Heart right ventricle (tissue), 16 donors: ENCODE measurements around the gene AQP7. TPM values are rescaled to one million over a fixed set of nuclear protein-coding genes. Genes with fewer than 3 reads are reported as not detected.
"Not testable (repeated sequence)": the region's sequence is repeated elsewhere in the genome, so short reads cannot be mapped to it uniquely, and the experiment has no call there.

ENCODE experiments used
- ATAC-seq, 8 donors: fragments of 200-7000 bp; cut with Tn5 transposase; one replicate each; pipeline ENCODE4 v1.9.1; 2020; ENCODE audit warnings: mild to moderate bottlenecking in 8 of 8, moderate library complexity in 8 of 8, moderate number of reproducible peaks in 1 of 8
- DNase-seq, 2 donors: peaks; one replicate each; pipeline ENCODE4 v3.0.0-alpha.2; 2020
- H3K27ac ChIP-seq, 10 donors: fragments of 200-600 bp; sonication (generic) in 2 of 10; one replicate each; pipeline versions ENCODE4 v1.5.0 to v1.8.0; 2020 to 2022; ENCODE audit warnings: mild to moderate bottlenecking in 3 of 10
- H3K27me3 ChIP-seq, 7 donors: fragments of 200-600 bp; one replicate each; pipeline ENCODE4 v1.8.0; 2021 to 2022; ENCODE audit warnings: mild to moderate bottlenecking in 2 of 7
- H3K36me3 ChIP-seq, 9 donors: fragments of 200-600 bp; sonication (generic) in 1 of 9; one replicate each; pipeline versions ENCODE4 v1.5.0 to v1.8.0; 2020 to 2022; ENCODE audit warnings: mild to moderate bottlenecking in 2 of 9
- H3K4me1 ChIP-seq, 9 donors: fragments of 200-600 bp; sonication (generic) in 1 of 9; one replicate each; pipeline versions ENCODE4 v1.5.0 to v1.8.0; 2020 to 2022; ENCODE audit warnings: mild to moderate bottlenecking in 4 of 9
- H3K4me3 ChIP-seq, 10 donors: fragments of 200-600 bp; sonication (generic) in 2 of 10; one replicate each; pipeline versions ENCODE4 v1.5.0 to v1.8.0; 2020 to 2022; ENCODE audit warnings: mild to moderate bottlenecking in 7 of 10, moderate library complexity in 2 of 10
- H3K9me3 ChIP-seq, 11 donors: fragments of 200-600 bp in 10 of 11; sonication (generic) in 2 of 11; one replicate each; pipeline versions ENCODE4 v1.5.0 to v1.8.0; 2013 to 2022; ENCODE audit warnings: mild to moderate bottlenecking in 2 of 11, control low read depth in 1 of 11, moderate library complexity in 1 of 11
- WGBS, 2 donors: extraction: QIAGEN DNeasy Blood & Tissue Kit; methylation state at CpG; one replicate each; pipeline ENCODE4 v1.1.7; 2013; ENCODE audit warnings: inconsistent platforms in 1 of 2; 5-methylcytosine and 5-hydroxymethylcytosine counted together
- intact Hi-C, 10 donors: fragments of 100-400 bp; cut with DNase I; formaldehyde crosslinking; loops; one replicate each; pipeline versions ENCODE4 v1.11.1 to v1.14.2; 2022
- polyA plus RNA-seq, 2 donors: library from polyadenylated mRNA; stranded (reverse); fragments of 200-250 nt; gene quantifications; one replicate each; pipeline ENCODE4 v1.2.3, GENCODE V29; 2013
- total RNA-seq, 10 donors: library from RNA; stranded (reverse); fragmentation: NEBNext Ultra II Directional in 3 of 10; extraction: Animal tissue kit (Norgen Biotek cat#: 25700) in 3 of 10; gene quantifications; one replicate each; pipeline versions ENCODE4 v1.2.1 to v1.2.4, GENCODE V29; 2021 to 2023
- TF ChIP-seq, protein P1 (sequence below), 9 donors: fragments of 200-600 bp; sonication (generic) in 2 of 9; IDR thresholded peaks; one replicate each; pipeline versions ENCODE4 v1.5.0 to v1.8.0; 2021 to 2022; ENCODE audit warnings: antibody characterized with exemption in 9 of 9, mild to moderate bottlenecking in 5 of 9, moderate library complexity in 1 of 9
- donor health status: Arrhythmogenic right ventricular cardiomyopathy.
- donor health status: ischemic (EF 13 %, LVEDD 7.1; RV severe dilation, severe dysfunction).
- donor health status: healthy with polysubstance abuse.
- donor health status: DM: no; HTN: yes; CAD: no.
- donor health status: DM: no; HTN: no; CAD: no.
- donor health status: ischemic (EF 25% LVEDD 6.9; RV normal size, moderate dysfunction).
- donor health status: ischemic (EF 25% LVEDD 5.7; RV mildly dilated, moderate dysfunction).
- donor health status: healthy.
- donor health status: DM: yes; HTN: yes; CAD: no.
- donor health status: Ischemic cardiomyopathy.
- donor health status: ischemic (EF 35%, LVEDD 5.7; RV mildly dilated, moderate dysfunction).
- donor health status: nonischemic (EF 11% LVEDD 7.7; RV severe dilation, severe dysfunction).
- donor health status: DM: yes; HTN: yes; CAD: no.
- donor health status: PGD.
- donor health status: ischemic (EF 29% LVEDD 5.4; RV normal size, mild dysfunction).
- donor health status: nonischemic (EF 23%, LVEDD 6.1; RV moderate dilation, normal function).

AQP7 gene
- total and polyA plus RNA-seq, 12 donors, result 28.2 to 255 (median 133) TPM

DNA sequence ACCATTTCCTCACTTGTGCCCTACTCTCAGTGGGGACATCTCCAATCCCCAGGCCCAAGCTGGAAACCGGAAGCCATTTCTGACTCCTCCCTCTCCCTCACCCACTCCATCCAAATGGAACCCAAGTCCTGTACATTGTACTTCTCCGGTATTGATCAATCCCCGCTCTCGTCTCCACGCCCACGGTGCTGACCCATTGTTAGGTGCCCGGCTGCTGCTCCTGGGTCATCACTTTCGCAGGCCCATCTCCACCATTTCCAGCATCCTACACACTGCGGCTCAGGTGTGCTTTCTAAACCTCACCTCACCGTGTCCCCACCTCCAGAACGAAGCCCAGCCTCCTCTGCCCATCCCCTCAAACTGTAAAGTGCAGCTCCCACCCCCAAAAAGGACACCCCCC is 19.0 kb downstream of the AQP7 start:
- DNase-seq, H3K27me3 ChIP-seq, intact Hi-C loops, H3K4me3 ChIP-seq, H3K9me3 ChIP-seq, H3K27ac ChIP-seq, ATAC-seq: not testable (repeated sequence)
- Histone ChIP-seq H3K4me1 (peaks cover 0 to 37% (median 9%) of the 10 kb centered on the region in 9 donors), H3K36me3 (peaks cover 0 to 19% (median 0%) of the 10 kb centered on the region in 9 donors)
- 92 to 97% methylated on average over 11 of the region's 11 CpGs for WGBS, 2 donors

DNA sequence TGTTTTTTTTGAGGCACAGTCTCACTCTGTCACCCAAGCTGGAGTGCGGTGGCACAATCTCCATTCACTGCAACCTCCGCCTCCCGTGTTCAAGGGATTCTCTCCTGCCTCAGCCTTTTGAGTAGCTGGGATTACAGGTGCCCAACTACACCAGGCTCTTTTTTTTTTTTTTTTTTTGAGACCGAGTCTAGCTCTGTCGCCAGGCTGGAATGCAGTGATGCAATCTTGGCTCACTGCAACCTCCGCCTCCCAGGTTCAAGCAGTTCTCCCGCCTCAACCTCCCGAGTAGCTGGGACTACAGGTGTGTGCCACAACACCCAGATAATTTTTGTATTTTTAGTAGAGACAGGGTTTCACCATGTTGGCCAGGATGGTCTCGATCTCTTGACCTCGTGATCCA is 20.0 kb downstream of the AQP7 start:
- intact Hi-C loops, H3K27me3 ChIP-seq, H3K9me3 ChIP-seq, DNase-seq, H3K4me3 ChIP-seq, ATAC-seq: not testable (repeated sequence)
- 63 to 64% methylated on average over 10 of the region's 10 CpGs for WGBS, 2 donors
- Histone ChIP-seq H3K36me3 (peaks cover 0 to 19% (median 0%) of the 10 kb centered on the region in 9 donors), H3K27ac (peak overlapping the region in 1 of 10 donors; percentile 71), H3K4me1 (peaks cover 0 to 28% (median 9%) of the 10 kb centered on the region in 9 donors)

DNA sequence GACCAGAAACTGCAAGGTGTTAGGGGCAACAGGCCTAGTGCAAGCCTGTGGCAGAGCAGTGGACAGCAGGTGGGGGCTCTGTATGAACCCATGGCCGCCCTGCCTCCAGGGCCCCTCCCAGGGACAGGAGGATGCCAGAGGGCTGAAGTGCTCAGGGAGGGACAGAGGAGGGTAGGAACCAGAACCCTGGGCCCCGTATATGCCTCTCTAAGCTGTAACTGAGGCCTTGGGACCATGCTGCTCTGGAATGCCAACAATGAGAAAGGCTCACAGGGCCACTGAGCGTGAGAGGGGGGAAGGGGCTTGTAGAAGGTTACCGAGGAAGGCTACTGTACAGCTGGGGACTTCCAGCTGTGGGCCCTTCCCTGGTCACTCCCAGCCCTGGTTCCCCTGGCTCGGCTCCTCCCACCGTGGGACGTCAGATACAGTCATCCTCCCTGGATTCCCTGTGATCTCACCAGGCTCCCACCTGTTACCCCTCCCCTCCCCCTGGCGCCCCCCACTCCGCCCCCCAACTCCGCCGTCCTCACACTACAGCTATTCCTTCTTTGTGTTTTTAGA is 21.1 kb downstream of the AQP7 start:
- peak overlapping the region in 7 of 10 donors; percentile 38 to 71 (median 59) for H3K27ac ChIP-seq
- no peaks in the 10 kb centered on the region for H3K27me3 ChIP-seq
- H3K4me3 ChIP-seq, result no peak overlapping the region
- WGBS, 2 donors, result 46 to 53% methylated on average over 11 of the region's 11 CpGs
- intact Hi-C loops, result no loop called here
- H3K4me1 ChIP-seq, result peaks cover 2 to 29% (median 11%) of the 10 kb centered on the region in 9 donors
- DNase-seq, result no peak
- H3K9me3 ChIP-seq, result no peaks in the 10 kb centered on the region
- peaks cover 0 to 19% (median 0%) of the 10 kb centered on the region in 9 donors for H3K36me3 ChIP-seq
- peak; percentile 49 to 75 (median 66) for ATAC-seq
- TF ChIP-seq, protein P1, sequence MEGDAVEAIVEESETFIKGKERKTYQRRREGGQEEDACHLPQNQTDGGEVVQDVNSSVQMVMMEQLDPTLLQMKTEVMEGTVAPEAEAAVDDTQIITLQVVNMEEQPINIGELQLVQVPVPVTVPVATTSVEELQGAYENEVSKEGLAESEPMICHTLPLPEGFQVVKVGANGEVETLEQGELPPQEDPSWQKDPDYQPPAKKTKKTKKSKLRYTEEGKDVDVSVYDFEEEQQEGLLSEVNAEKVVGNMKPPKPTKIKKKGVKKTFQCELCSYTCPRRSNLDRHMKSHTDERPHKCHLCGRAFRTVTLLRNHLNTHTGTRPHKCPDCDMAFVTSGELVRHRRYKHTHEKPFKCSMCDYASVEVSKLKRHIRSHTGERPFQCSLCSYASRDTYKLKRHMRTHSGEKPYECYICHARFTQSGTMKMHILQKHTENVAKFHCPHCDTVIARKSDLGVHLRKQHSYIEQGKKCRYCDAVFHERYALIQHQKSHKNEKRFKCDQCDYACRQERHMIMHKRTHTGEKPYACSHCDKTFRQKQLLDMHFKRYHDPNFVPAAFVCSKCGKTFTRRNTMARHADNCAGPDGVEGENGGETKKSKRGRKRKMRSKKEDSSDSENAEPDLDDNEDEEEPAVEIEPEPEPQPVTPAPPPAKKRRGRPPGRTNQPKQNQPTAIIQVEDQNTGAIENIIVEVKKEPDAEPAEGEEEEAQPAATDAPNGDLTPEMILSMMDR (IDR thresholded peaks at IDR 0.05), result no peak

DNA sequence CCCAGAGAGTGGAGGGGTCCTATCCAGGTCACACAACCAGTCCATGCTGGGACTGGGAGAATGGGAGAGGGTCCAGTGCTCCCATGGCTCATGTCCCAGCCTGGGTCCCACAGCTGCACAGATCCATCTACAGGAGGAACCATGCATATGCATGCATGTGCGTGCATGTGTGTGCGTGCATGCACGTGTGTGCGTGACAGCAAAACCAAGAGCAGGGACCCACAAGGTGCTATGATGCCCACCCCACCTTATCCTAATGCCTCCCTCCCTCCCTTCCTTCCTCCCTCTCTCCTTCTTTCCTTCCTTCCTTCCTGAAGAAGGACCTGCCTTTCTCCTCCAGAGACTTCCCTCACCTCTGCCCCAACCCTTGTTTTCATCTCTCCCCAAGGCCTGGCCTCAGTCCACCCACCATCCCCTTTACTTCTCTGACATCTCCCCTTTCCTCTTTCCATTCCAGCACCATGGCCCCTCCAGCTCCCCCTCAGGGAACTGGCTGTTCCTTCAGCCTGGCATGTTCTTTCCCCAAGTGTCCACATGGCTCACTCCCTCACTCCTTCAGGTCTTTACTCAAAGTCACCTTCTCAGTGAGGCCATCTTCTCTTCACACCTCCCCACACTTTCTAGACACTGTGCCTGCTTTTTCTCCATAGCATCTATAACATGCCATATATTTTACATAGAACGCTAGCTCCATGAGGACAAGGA is 21.8 kb downstream of the AQP7 start:
- TF ChIP-seq, protein P1 (IDR thresholded peaks at IDR 0.05), result no peak
- H3K4me1 ChIP-seq, result peaks cover 7 to 37% (median 15%) of the 10 kb centered on the region in 9 donors
- DNase-seq (no peak), ATAC-seq (peak in 6 of 8 donors; percentile 16 to 54 (median 26))
- peaks cover 0 to 16% (median 0%) of the 10 kb centered on the region in 9 donors for H3K36me3 ChIP-seq
- H3K9me3 ChIP-seq, result no peaks in the 10 kb centered on the region
- intact Hi-C loops, result no loop called here
- H3K27ac ChIP-seq, result peak overlapping the region in 6 of 10 donors; percentile 55 to 71 (median 64)
- WGBS, 2 donors, result 76 to 83% methylated on average over 5 of the region's 5 CpGs
- H3K27me3 ChIP-seq, result no peaks in the 10 kb centered on the region
- H3K4me3 ChIP-seq, result no peak overlapping the region

DNA sequence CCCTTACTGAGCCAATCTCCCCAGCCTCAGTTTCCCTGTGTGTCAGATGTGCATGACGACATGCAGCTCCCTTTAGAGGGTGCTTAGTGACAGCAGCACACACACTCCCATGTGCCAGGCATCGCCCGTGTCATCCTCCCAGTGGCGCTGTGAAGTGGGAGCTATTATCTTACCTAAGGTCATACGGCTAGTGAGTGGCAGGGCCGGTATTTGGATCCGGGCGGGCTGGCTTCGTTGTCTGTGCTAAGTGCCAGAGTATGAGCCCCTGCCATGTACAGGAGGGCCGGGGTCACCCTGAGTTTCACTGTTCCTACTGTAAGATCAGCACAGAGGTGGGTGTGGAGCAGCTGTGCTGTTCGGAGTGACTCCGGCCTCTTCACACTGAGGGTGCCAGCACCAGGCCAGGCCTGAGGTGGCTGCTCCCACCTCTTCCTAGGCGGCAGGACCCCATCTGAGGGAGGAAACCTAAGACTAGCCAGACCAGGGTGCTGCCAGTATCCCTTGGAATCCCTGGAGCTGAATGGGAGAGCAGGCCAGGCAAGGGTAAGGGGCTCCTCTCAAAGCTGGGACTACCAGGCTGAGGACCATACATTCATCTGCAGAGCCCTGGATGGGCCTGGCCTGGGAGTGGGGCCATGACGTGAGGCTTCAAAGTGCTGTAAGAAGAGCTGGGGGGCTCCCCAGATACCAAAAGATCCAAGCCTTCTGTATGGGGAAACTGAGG is 22.5 kb downstream of the AQP7 start:
- Histone ChIP-seq H3K36me3 (peaks cover 0 to 9% (median 0%) of the 10 kb centered on the region in 9 donors), H3K4me3 (no peak overlapping the region), H3K27ac (peak overlapping the region in 9 of 10 donors; percentile 12 to 71 (median 60)), H3K4me1 (peaks cover 7 to 44% (median 20%) of the 10 kb centered on the region in 9 donors), H3K9me3 (no peaks in the 10 kb centered on the region), H3K27me3 (no peaks in the 10 kb centered on the region)
- DNase-seq (no peak), ATAC-seq (peak in 7 of 8 donors; percentile 29 to 61 (median 52))
- intact Hi-C loops, result loop anchor here in 4 of 10 donors (5.0 to 10.0 kb wide), 4 partner anchors 32 to 87 kb away; partner anchors contain the start of gene AQP3 (in 1 of the 4)
- WGBS, 2 donors, result 56 to 67% methylated on average over 14 of the region's 14 CpGs
- TF ChIP-seq, protein P1 (IDR thresholded peaks at IDR 0.05), result peak in 3 of 9 donors; percentile 17 to 28 (median 28)
